Activated T-helper 1 cell treated with Interleukin-2 at 50 U/mL for 16 hours (primary cell): ENCODE results near the gene CCDC121.

Source experiments
- DNase-seq: peaks from one replicate; pipeline ENCODE4 v3.0.0-alpha.2; 2020; ENCODE audit warnings: low read depth

CCDC121 gene

DNA sequence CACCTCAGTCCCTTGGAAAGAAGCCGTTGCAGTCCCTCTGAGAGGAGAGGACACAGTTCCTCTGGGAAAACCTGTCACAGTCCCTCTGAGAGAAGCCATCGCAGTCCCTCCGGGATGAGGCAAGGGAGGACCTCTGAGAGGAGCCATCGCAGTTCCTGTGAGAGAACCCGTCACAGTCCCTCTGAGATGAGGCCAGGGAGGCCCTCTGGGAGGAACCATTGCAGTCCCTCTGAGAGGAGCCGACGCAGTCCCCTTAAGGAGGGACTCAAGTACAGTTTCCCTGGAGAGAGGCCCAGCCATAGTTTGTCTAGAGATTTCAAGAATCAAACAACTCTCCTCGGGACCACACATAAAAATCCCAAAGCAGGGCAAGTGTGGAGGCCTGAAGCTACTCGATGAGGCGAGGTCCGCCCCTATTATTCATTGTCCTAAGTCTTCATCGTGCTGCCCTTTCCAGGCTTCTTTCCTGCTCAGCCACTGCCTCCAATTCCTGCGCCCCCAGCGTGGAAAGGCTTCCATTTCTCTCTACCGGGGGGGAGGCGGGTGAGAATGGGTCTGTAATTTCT lies 46.6 kb downstream of the CCDC121 start:
- no peak for DNase-seq

GRCh38 chr2:27581417-27582128 lies 47.2 kb downstream of the CCDC121 start:
- DNase-seq, result no peak
